ENCODE results near the gene DOCK1. TPM values are rescaled to one million over a fixed set of nuclear protein-coding genes. Genes with fewer than 3 reads are reported as not detected.

The DOCK1 gene
- total RNA-seq, 1 donor from 2014 or later, result 57.8 TPM

DNA sequence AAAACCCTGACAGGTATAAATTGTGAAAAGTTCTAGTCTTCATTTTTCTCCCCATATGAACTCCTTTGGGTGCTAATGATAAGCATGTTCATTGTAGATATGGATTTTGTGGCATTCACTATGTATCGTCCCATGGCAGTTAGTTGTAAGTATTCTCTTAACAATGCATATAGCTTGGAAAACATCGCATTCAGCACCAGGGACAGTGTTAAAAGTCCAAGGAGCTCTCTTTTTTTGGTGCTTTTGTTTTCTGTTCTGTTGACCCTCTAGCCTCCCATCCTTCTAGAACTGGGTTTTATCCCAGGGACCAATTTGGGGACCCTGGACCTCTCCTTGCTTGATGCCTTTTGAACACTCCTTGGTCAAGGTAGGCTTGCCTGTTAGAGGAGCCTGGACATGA lies 253.4 kb downstream of the DOCK1 start:
- no peaks in the 10 kb centered on the region for H3K9me3 Mint-ChIP-seq (ENCODE audit: low read depth)
- no peak overlapping the region for H3K4me3 Mint-ChIP-seq (ENCODE audit: unreplicated experiment)
- no peaks in the 10 kb centered on the region for H3K27me3 Mint-ChIP-seq (ENCODE audit: low read depth)
- no peak for TF ChIP-seq CTCF (IDR thresholded peaks at IDR 0.05)
- H3K27ac Mint-ChIP-seq (ENCODE audit: unreplicated experiment), result no peak overlapping the region
- H3K36me3 Mint-ChIP-seq (ENCODE audit: low read depth), result no peaks in the 10 kb centered on the region
- H3K4me1 Mint-ChIP-seq (ENCODE audit: low read depth), result peaks cover 24% of the 10 kb centered on the region
- DNase-seq (ENCODE audit: low spot score), result no peak

GRCh38 chr10:127159648-127160245 lies 254.5 kb downstream of the DOCK1 start:
- Mint-ChIP-seq H3K4me3 (ENCODE audit: unreplicated experiment) (no peak overlapping the region), H3K27ac (ENCODE audit: unreplicated experiment) (no peak overlapping the region), H3K36me3 (ENCODE audit: low read depth) (no peaks in the 10 kb centered on the region), H3K27me3 (ENCODE audit: low read depth) (no peaks in the 10 kb centered on the region), H3K4me1 (ENCODE audit: low read depth) (peaks cover 26% of the 10 kb centered on the region), H3K9me3 (ENCODE audit: low read depth) (no peaks in the 10 kb centered on the region)
- DNase-seq (ENCODE audit: low spot score), result no peak
- TF ChIP-seq CTCF (IDR thresholded peaks at IDR 0.05), result no peak

DNA sequence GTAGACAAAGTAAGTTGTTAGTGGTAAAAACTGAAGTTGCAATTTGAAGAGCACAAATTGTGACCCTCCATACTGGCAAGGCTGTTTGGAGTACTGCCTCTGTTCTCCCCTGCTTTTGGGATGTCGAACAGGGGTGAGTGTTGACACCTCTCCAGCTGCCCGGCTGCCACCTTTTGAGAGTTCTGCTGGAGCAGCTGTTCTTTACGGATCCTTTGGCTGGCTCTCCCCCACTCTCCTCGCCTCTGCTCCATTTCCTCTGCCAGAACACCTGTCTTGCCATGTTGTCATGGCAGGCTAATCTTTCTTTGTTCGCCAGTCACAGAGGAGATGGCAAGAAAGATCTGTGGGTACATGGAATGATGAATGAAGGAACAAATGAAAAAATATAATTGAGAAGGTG lies 256.3 kb downstream of the DOCK1 start:
- no peaks in the 10 kb centered on the region for H3K36me3 Mint-ChIP-seq (ENCODE audit: low read depth)
- no peaks in the 10 kb centered on the region for H3K9me3 Mint-ChIP-seq (ENCODE audit: low read depth)
- DNase-seq (ENCODE audit: low spot score), result no peak
- H3K4me3 Mint-ChIP-seq (ENCODE audit: unreplicated experiment), result no peak overlapping the region
- H3K4me1 Mint-ChIP-seq (ENCODE audit: low read depth), result peaks cover 26% of the 10 kb centered on the region
- H3K27ac Mint-ChIP-seq (ENCODE audit: unreplicated experiment), result no peak overlapping the region
- H3K27me3 Mint-ChIP-seq (ENCODE audit: low read depth), result no peaks in the 10 kb centered on the region
- TF ChIP-seq CTCF (IDR thresholded peaks at IDR 0.05), result no peak

DNA sequence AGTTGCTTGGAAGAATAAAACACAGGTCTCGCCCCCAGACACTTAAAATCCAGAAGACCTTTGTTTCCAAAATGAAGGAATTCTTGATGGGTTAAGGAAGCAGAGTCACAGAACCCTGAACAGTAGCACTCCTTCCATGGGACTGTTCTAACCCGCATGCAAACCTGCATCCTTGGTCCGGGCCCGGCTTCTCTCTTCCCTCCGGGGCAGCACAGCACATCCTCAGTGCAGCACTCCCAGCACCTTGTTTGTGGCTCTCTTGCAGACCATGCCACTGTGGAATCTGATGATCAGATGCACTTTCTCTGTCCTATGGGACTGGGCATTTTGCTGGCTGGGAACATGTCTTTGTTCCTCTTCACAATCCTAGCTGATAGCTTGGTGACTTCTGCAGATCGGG lies 257.6 kb downstream of the DOCK1 start:
- TF ChIP-seq CTCF (IDR thresholded peaks at IDR 0.05), result no peak
- Mint-ChIP-seq H3K27ac (ENCODE audit: unreplicated experiment) (no peak overlapping the region), H3K36me3 (ENCODE audit: low read depth) (no peaks in the 10 kb centered on the region), H3K4me1 (ENCODE audit: low read depth) (peaks cover 14% of the 10 kb centered on the region), H3K9me3 (ENCODE audit: low read depth) (no peaks in the 10 kb centered on the region), H3K27me3 (ENCODE audit: low read depth) (no peaks in the 10 kb centered on the region), H3K4me3 (ENCODE audit: unreplicated experiment) (no peak overlapping the region)
- DNase-seq (ENCODE audit: low spot score), result no peak

GRCh38 chr10:127168261-127168660 lies 263.0 kb downstream of the DOCK1 start:
- no peaks in the 10 kb centered on the region for H3K9me3 Mint-ChIP-seq (ENCODE audit: low read depth)
- no peaks in the 10 kb centered on the region for H3K27me3 Mint-ChIP-seq (ENCODE audit: low read depth)
- no peak overlapping the region for H3K27ac Mint-ChIP-seq (ENCODE audit: unreplicated experiment)
- H3K4me3 Mint-ChIP-seq (ENCODE audit: unreplicated experiment), result no peak overlapping the region
- DNase-seq (ENCODE audit: low spot score), result no peak
- H3K4me1 Mint-ChIP-seq (ENCODE audit: low read depth), result peaks cover 6% of the 10 kb centered on the region
- H3K36me3 Mint-ChIP-seq (ENCODE audit: low read depth), result no peaks in the 10 kb centered on the region
- no peak for TF ChIP-seq CTCF (IDR thresholded peaks at IDR 0.05)
